T-helper 1 cell treated with Interleukin-12 subunit alpha and Interleukin-12 subunit beta and Interleukin-4 antibody, amounts not matched to agents 30 μg/mL and 1 μg/mL, for 36 hours (primary cell): ENCODE data around the gene CERS3.

Experiments
- H3K27ac Mint-ChIP-seq: one replicate; pipeline ENCODE4 v1.8.0; 2021; ENCODE audit warnings: mild to moderate bottlenecking, mixed read lengths
- H3K27me3 Mint-ChIP-seq: one replicate; pipeline ENCODE4 v1.8.0; 2021; ENCODE audit warnings: low read depth, mixed read lengths
- H3K36me3 Mint-ChIP-seq: one replicate; pipeline ENCODE4 v1.8.0; 2021; ENCODE audit warnings: low read depth, mixed read lengths
- H3K4me1 Mint-ChIP-seq: one replicate; pipeline ENCODE4 v1.8.0; 2021; ENCODE audit warnings: low read depth, mixed read lengths
- H3K4me3 Mint-ChIP-seq: one replicate; pipeline ENCODE4 v1.8.0; 2021; ENCODE audit warnings: mild to moderate bottlenecking, moderate library complexity, mixed read lengths
- H3K9me3 Mint-ChIP-seq: one replicate; pipeline ENCODE4 v1.8.0; 2021; ENCODE audit warnings: mixed read lengths

Gene CERS3

DNA sequence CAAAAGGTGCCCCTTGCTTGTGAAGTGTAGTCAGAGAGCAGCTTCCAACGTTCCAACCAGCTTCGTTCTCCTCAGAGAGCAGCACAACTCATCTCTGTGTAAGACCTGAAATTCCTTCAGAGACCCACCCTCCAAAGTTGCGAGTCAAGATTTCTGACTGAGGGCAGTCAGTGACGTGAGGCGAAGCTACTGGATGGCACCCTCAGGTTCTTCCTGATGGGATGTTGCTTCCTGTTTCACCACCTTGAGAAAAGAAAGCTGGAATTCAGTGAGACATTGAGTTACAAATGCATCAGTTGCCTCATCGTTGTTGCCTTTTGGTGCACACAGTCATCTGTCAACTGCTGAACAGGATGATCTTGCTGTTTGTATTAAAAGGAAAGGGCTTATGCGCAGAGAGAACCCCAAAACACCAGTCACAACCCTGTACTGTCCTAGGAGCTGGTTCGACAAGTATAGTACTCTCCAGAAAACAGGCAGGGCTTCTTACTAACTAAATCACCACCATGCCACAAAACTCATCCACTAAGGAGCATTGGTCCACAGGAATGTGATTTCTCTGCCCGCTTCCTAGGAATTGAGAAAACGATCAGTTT is at the start of gene CERS3:
Gene CERS3, minus strand, starts transcription at position 118 of the 596 bp plus-strand sequence. CDS start 27,101 bp downstream, outside the sequence.
- Mint-ChIP-seq H3K4me3 (no peak within 1 kb of the TSS), H3K9me3 (no peaks in the 10 kb centered on the region), H3K27me3 (peaks cover 4% of the 10 kb centered on the region), H3K36me3 (no peaks in the 10 kb centered on the region), H3K27ac (no peak within 1 kb of the TSS), H3K4me1 (peaks cover 9% of the 10 kb centered on the region)

DNA sequence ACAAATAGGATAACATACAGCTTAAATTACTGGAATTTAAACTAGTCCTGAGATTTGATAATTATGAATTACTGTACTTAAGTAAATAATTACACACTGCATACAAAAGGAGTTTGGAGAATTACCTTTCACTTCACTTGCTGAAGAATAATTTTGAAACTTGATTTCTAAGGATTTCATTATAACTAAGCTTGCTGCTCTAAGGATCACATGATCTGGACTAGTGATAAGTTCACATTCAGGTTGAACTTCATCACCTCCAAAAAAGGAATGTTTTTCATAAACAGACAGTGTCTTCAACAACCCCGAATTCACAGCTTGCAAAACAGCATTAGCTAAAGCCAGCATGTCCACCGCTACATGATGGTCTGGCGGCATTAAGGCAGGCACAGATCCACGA is 44.8 kb upstream of the CERS3 start:
- no peaks in the 10 kb centered on the region for H3K27me3 Mint-ChIP-seq
- no peak overlapping the region for H3K27ac Mint-ChIP-seq
- peak overlapping the region; percentile 16 for H3K4me3 Mint-ChIP-seq
- no peaks in the 10 kb centered on the region for H3K9me3 Mint-ChIP-seq
- H3K36me3 Mint-ChIP-seq, result peaks cover 74% of the 10 kb centered on the region
- H3K4me1 Mint-ChIP-seq, result peaks cover 55% of the 10 kb centered on the region

DNA sequence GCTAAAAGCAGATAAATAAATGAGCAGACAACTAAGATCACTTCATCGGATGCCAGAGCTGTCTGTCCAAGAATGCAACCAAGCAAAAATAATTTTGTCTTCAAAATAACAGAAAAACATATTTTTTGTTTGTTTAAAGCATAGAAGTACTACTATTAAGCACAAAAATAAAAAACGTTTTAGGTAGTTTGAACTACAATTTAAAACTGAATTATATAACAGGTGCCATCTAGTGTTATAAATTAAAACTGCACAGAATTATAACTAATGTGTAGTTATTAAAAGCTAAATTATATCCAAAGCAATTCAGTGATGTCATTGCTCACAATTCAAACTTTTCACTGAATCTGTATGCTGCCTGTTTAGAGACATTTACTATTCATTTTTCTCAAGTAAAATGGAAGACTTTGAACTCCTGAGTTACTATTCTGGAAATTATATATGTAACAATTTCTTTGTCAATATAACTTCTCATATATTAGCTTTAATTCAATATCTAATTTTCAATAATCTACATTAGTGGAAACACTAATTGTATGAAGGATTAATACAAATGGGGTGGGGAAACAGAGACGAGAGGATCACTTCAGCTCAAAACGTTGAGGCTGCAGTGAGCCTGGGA is 43.7 kb upstream of the CERS3 start:
- Mint-ChIP-seq H3K27ac (peak overlapping the region; percentile 79), H3K36me3 (peaks cover 66% of the 10 kb centered on the region), H3K27me3 (no peaks in the 10 kb centered on the region), H3K4me3 (peak overlapping the region; percentile 78), H3K4me1 (peaks cover 55% of the 10 kb centered on the region), H3K9me3 (no peaks in the 10 kb centered on the region)

DNA sequence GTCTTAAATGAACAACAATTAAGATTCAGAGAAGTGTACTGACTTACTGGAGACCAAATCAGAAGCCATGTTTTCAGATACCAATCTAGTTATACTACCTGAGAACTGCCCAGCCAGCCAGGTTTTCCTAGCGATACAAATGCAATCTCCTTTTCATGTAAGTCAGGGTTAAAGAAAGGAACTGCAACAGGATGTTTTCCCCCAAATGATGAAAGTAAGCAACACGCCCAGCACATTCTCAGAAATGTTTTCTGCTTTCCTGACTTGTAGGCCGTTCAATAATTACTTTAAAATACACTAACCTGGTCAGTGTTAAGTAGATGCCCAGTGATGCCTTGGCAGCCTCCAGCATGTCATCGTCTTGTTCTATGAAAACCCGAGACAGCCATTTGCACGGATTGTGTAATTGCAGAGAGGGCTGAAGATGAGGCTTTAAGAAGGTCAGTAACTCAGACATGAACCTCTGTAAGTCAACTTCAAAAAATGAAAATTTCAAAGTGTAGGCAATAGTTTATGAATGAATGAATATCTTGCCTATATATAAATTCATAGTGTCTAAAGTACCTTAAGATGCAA is 42.9 kb upstream of the CERS3 start:
- H3K27ac Mint-ChIP-seq, result peak overlapping the region; percentile 79
- peak overlapping the region; percentile 78 for H3K4me3 Mint-ChIP-seq
- H3K4me1 Mint-ChIP-seq, result peaks cover 51% of the 10 kb centered on the region
- no peaks in the 10 kb centered on the region for H3K27me3 Mint-ChIP-seq
- H3K36me3 Mint-ChIP-seq, result peaks cover 61% of the 10 kb centered on the region
- H3K9me3 Mint-ChIP-seq, result no peaks in the 10 kb centered on the region

DNA sequence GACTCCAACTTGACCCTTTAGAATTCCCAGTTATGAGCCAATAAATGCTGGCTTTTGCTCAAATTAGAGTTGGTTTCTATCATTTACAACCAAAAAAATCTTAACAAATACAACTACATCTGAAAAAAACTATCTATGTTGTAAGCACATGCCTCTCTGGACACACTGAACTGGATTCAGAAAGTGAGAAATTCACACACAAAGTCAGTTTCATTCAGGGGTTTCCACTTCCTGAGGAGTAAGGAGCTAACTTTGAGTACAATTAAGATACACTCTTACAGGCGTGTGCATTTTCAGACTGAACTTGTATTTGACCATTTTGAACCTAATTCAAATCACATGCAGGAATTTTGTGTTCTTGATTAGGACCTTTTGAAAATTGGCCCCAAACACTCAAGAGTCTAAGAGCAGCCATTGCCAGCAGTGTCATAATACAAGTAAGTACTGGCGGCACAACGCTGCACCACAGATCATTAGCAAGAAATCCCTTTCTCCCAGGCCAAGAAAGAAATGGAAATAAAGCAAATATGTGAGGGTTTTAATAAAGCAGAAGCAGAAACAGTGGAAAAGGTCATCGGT is 42.1 kb upstream of the CERS3 start:
- H3K9me3 Mint-ChIP-seq, result no peaks in the 10 kb centered on the region
- H3K4me3 Mint-ChIP-seq, result peak overlapping the region; percentile 78
- peaks cover 55% of the 10 kb centered on the region for H3K36me3 Mint-ChIP-seq
- H3K27ac Mint-ChIP-seq, result peak overlapping the region; percentile 79
- H3K4me1 Mint-ChIP-seq, result peaks cover 43% of the 10 kb centered on the region
- H3K27me3 Mint-ChIP-seq, result no peaks in the 10 kb centered on the region

DNA sequence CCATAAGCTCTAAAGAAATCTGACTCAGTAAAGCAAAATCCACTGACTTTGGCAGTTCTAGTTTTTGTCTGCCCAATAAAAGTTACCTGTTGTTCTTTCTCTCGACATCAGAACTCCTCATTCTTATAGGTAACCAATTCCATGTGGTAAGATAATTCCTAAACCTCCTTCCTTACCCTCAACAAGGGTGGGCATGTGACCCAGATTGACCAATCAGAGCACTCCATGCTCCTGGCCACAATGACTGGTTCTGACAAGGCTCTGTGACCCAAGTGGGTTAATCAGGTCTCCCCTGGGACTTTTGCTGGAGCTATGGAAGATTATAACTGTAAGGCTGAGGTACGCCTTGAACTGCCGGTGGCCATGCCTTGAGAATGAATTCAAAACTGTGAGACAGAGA is 41.5 kb upstream of the CERS3 start:
- Mint-ChIP-seq H3K4me1 (peaks cover 37% of the 10 kb centered on the region), H3K4me3 (peak overlapping the region; percentile 78), H3K27ac (peak overlapping the region; percentile 79), H3K9me3 (no peaks in the 10 kb centered on the region), H3K27me3 (no peaks in the 10 kb centered on the region), H3K36me3 (peaks cover 52% of the 10 kb centered on the region)

DNA sequence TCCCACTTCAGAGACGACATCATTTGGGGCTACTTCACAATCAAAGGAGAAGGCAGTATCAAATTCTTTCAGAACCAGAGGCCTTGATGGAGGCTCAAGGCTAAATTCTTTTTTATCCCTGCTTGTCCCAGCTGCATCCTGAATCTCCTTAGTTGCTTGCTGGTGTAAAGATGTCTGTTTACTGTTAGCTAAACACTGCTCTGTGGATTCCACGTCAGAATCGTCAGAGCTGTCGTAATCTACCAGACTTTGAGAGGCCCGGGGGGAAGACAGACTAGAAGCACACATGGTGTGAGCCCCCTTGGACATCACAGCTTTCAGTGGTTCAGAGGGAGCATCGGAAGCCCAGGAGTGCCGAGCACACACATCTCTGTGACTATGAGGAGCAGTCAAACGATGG is 40.6 kb upstream of the CERS3 start:
- Mint-ChIP-seq H3K9me3 (no peaks in the 10 kb centered on the region), H3K27me3 (no peaks in the 10 kb centered on the region), H3K4me3 (no peak overlapping the region), H3K4me1 (peaks cover 35% of the 10 kb centered on the region), H3K36me3 (peaks cover 51% of the 10 kb centered on the region), H3K27ac (peak overlapping the region; percentile 53)

DNA sequence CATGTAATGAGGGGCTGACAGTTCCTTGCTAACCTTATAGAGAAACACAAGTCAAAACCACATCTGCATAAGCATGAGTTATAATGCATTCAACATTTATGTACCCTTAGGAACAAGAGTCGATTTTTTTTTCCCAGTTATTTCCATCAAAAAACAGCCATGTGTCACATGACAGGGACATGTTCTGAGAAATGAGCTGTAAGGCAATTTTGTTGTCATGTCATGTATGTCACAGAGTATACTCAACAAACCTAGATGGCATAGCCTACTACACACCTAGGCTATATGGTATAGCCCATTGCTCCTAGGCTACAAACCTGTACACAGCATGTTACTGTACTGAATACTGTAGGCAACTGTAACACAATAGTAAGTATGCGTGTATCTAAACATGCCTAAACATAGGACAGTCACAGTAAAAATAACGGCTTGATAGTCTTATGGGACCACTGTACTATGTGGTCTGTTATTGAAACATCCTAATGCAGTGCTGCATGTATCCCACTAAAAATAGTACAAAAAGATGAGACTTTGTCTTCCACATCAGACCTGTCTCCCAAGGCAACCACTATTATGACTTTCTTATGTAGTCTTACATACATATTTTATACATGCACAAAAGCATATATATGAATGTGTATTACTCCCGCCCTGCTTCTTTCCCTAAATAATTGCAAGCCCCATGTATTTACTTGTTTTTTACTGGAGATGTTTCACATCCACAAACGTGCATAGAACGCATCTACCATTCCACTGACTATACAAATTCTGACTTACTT is 38.3 kb upstream of the CERS3 start:
- H3K4me3 Mint-ChIP-seq, result no peak overlapping the region
- H3K4me1 Mint-ChIP-seq, result peaks cover 27% of the 10 kb centered on the region
- peaks cover 57% of the 10 kb centered on the region for H3K36me3 Mint-ChIP-seq
- no peaks in the 10 kb centered on the region for H3K27me3 Mint-ChIP-seq
- H3K27ac Mint-ChIP-seq, result no peak overlapping the region
- no peaks in the 10 kb centered on the region for H3K9me3 Mint-ChIP-seq

DNA sequence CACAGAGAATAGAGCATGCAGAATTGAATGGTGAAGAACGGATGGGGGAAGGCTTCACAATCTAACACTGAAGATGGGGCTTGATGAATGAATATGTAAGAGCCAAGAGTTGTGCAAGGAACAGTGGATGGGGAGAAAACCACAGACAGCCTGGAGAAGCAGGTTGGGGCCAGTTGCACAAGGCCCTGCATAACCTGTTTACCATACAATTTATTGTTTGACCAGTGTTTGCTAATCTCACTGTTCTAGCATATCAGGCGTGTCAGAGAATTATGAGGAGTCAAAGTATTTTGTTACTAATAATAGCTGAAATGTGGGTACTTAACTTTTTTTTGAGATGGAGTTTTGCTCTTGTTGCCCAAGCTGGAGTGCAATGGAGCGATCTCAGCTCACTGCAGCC is 36.8 kb upstream of the CERS3 start:
- H3K4me1 Mint-ChIP-seq, result peaks cover 14% of the 10 kb centered on the region
- H3K36me3 Mint-ChIP-seq, result peaks cover 54% of the 10 kb centered on the region
- no peaks in the 10 kb centered on the region for H3K9me3 Mint-ChIP-seq
- no peak overlapping the region for H3K4me3 Mint-ChIP-seq
- no peaks in the 10 kb centered on the region for H3K27me3 Mint-ChIP-seq
- peak overlapping the region; percentile 2 for H3K27ac Mint-ChIP-seq

DNA sequence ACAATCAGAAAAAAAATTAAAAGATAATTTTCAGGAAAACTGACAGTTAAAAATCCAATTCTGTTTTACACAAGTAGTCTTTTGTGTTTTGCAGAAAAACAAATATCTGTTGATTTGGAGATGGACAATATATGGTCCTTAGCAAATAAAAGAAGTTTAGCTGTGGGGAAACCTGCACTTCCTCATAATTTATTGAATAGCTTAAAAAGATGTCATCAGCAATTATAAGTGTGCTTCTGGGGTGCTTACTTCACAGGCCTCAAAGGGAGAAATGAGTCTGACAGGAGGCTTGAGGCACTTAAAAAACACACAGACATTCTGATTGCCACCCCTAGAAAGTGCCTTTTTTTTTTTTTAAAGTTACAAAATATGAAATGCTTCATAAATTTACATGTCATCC is 31.6 kb upstream of the CERS3 start:
- Mint-ChIP-seq H3K9me3 (no peaks in the 10 kb centered on the region), H3K4me3 (no peak overlapping the region), H3K27ac (no peak overlapping the region), H3K27me3 (no peaks in the 10 kb centered on the region), H3K4me1 (peaks cover 2% of the 10 kb centered on the region), H3K36me3 (peaks cover 54% of the 10 kb centered on the region)

DNA sequence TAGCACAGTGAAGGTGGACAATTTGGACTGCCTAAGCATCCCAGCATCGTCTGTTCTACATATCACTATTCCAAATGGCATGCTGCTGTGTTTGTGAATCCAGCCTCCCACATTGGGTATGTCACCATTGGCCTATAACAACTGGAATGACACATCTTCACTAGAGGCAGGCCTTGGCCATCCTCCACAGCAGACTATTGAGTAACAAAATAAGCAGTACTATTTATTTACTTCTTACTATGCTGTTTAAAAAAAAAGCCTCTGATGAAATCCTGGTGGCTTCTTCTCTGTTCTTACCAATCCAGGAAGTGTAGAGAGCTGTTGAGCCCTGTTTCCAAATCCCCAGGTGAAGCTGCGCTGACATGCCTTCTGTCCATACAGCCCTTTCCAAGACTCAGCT is 30.6 kb upstream of the CERS3 start:
- no peaks in the 10 kb centered on the region for H3K9me3 Mint-ChIP-seq
- H3K4me3 Mint-ChIP-seq, result no peak overlapping the region
- H3K27ac Mint-ChIP-seq, result no peak overlapping the region
- no peaks in the 10 kb centered on the region for H3K27me3 Mint-ChIP-seq
- no peaks in the 10 kb centered on the region for H3K4me1 Mint-ChIP-seq
- peaks cover 58% of the 10 kb centered on the region for H3K36me3 Mint-ChIP-seq

DNA sequence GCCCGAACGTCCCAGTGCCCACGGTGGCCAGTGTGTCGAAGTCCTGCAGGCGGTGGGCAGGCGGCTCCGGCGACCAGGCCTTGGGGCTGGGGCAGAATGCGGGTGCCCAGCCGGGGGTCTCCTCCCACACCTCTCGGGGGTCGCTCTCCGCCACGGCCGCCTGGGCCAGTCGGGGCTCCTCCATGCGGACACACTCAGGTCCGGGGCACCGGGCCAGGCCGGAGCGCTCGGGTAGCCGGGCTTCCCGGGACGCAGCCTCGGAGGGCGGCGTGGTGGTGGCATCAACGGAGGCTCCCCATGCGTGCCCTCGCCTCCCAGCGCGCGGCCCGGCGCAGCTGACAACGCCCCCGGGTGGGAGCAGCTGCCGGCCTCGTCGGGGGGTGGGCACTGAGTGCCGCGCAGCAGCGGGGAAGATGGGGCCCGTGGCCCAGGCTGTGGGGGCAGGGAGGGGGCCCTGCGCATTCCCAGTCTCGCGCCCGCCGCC is 30.1 kb upstream of the CERS3 start:
- Mint-ChIP-seq H3K27ac (no peak overlapping the region), H3K4me1 (no peaks in the 10 kb centered on the region), H3K4me3 (no peak overlapping the region), H3K36me3 (peaks cover 59% of the 10 kb centered on the region), H3K9me3 (no peaks in the 10 kb centered on the region), H3K27me3 (no peaks in the 10 kb centered on the region)

DNA sequence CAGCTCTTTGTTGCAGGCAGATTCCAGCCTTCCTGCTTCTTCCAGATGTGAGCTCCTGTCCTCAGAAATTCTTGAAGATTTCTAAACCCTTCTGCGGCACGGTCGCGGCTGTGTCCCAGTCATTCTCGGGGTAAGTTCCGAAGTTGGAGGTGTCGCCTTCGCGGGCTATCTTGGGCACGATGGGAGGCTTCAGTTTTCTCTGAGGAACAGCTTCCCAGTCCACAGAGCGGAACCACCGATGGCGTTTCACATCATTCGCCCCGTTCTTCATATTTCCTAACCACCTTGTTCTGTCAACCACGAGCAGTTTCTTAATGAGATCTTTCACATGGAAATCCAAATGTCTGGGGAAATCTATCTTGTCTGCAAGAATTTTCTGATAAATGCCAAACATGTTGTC is 24.7 kb upstream of the CERS3 start:
- H3K36me3 Mint-ChIP-seq, result peaks cover 54% of the 10 kb centered on the region
- peaks cover 5% of the 10 kb centered on the region for H3K9me3 Mint-ChIP-seq
- no peak overlapping the region for H3K27ac Mint-ChIP-seq
- no peak overlapping the region for H3K4me3 Mint-ChIP-seq
- no peaks in the 10 kb centered on the region for H3K27me3 Mint-ChIP-seq
- H3K4me1 Mint-ChIP-seq, result no peaks in the 10 kb centered on the region

DNA sequence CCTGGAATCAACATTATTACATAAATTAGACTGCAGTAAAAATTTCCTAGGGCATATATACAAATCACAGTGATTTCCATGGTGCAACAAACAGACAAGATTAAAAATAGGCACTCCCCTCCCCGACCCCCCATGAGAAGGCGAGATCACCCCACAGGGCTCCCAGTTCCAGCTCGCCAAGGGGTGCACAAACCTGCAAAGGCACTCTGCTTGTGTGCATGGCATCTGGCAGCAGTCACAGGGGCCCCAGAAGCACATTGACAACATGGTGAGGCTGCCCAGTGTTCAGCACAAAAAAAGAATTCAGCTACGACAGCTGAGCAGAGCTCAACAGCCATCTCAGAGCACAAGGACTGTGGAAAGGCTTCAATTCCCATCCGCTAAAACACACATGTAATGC is 19.2 kb upstream of the CERS3 start:
- peaks cover 4% of the 10 kb centered on the region for H3K9me3 Mint-ChIP-seq
- H3K4me1 Mint-ChIP-seq, result no peaks in the 10 kb centered on the region
- no peak overlapping the region for H3K4me3 Mint-ChIP-seq
- peaks cover 4% of the 10 kb centered on the region for H3K27me3 Mint-ChIP-seq
- peaks cover 19% of the 10 kb centered on the region for H3K36me3 Mint-ChIP-seq
- H3K27ac Mint-ChIP-seq, result no peak overlapping the region
